ENCODE measurements around the gene FNDC11. TPM values are rescaled to one million over a fixed set of nuclear protein-coding genes. Genes with fewer than 3 reads are reported as not detected.

FNDC11 gene
- total RNA-seq, 2 donors from 2014 or later = 1.8 to 12.1 TPM

DNA sequence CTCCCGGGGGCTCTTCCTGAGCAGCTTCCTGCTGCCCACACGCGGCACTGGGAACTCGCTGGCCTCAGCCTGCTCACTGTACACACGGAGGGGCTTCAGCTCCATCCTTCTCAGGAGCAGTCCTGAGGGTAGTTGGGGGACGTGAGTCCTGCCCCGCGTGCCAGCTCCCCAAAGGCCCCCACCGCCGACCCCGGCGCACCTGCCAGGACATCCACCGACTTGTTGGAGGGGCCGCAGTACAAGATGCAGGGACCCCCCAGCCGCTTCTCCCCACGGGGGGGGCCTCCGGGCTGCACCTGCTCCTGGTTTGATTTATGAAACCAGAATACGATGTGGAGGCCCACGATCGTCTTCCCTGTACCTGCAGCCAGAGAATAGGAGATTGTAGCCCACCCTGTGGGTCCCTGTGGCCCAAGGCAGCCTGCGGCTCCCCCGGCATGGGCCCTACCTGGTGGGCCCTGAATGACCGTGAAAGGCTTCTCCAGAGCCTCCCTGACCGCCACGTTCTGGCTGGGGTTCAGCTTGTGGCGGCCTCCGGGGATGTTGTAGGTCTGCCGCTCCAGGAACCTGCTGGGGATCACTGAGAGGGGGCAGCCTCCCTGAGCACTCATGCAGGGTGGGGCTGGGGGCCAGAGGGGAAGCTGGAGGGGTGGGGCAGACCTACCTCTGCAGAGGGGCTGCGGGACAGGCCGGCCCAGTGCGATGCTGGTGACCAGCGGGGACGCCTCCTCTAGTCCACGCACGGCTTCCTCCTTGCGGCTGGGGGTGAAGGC is 7.9 kb downstream of the FNDC11 start:
- Histone ChIP-seq H3K4me1 (replicated peaks) (no peaks in the 10 kb centered on the region), H3K36me3 (peaks cover 4 to 5% of the 10 kb centered on the region in 2 donors), H3K9me3 (no peaks in the 10 kb centered on the region), H3K27me3 (replicated peaks; ENCODE audit: insufficient read depth) (no peaks in the 10 kb centered on the region), H3K4me3 (no peak overlapping the region), H3K27ac (no peak overlapping the region)
- DNase-seq (ENCODE audit: low spot score) = no peak
- TF ChIP-seq, protein P1, sequence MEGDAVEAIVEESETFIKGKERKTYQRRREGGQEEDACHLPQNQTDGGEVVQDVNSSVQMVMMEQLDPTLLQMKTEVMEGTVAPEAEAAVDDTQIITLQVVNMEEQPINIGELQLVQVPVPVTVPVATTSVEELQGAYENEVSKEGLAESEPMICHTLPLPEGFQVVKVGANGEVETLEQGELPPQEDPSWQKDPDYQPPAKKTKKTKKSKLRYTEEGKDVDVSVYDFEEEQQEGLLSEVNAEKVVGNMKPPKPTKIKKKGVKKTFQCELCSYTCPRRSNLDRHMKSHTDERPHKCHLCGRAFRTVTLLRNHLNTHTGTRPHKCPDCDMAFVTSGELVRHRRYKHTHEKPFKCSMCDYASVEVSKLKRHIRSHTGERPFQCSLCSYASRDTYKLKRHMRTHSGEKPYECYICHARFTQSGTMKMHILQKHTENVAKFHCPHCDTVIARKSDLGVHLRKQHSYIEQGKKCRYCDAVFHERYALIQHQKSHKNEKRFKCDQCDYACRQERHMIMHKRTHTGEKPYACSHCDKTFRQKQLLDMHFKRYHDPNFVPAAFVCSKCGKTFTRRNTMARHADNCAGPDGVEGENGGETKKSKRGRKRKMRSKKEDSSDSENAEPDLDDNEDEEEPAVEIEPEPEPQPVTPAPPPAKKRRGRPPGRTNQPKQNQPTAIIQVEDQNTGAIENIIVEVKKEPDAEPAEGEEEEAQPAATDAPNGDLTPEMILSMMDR (IDR thresholded peaks at IDR 0.05) = no peak
- no peak for TF ChIP-seq POLR2A (IDR thresholded peaks at IDR 0.05)
- no peak for TF ChIP-seq POLR2AphosphoS5 (IDR thresholded peaks at IDR 0.05)
- WGBS = 92% methylated on average over 32 of the region's 36 CpGs
- intact Hi-C loops (cut with DNase I) = no loop called here

DNA sequence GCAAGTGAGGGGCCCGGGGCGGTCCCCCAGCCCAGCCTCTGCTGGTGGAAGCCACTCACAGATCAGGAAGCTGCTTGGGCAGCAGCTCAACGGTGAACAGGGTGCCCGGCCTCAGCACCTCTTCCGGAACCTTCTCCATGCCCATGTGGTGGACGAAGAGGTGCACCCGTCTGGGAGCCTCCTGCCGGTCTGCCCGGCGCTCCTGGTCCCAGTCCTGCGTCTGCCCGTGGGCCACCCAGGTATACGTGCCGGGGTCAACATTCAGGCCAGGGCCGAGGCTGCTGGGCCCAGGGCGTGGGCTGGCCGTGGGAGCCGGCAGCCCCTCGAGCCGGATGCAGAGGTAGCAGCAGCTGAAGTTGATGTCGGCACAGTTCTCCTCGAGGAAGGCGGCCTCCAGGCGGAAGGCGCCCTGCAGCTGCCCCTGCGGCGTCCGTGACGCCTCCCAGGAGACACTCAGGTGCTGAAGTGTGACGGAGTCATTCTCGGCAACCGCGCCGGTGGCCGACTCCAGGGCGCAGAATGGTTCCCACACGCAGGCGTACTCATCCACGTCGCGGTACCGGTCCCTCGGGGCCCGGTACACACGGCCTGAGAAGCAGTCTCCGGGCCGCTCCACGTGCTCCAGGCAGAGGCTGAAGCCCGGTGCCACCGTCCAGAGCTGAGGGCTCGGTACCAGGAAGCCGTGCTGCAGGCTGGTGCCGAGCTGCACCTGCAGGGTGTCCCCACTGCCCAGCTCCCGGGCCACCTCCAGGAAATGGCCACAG is 8.7 kb downstream of the FNDC11 start:
- Histone ChIP-seq H3K27ac (no peak overlapping the region), H3K4me3 (no peak overlapping the region), H3K27me3 (replicated peaks; ENCODE audit: insufficient read depth) (no peaks in the 10 kb centered on the region), H3K36me3 (peaks cover 4 to 5% of the 10 kb centered on the region in 2 donors), H3K9me3 (no peaks in the 10 kb centered on the region), H3K4me1 (replicated peaks) (no peaks in the 10 kb centered on the region)
- intact Hi-C loops (cut with DNase I) = no loop called here
- no peak for TF ChIP-seq POLR2A (IDR thresholded peaks at IDR 0.05)
- DNase-seq (ENCODE audit: low spot score) = no peak
- WGBS = 95% methylated on average over 50 of the region's 54 CpGs

DNA sequence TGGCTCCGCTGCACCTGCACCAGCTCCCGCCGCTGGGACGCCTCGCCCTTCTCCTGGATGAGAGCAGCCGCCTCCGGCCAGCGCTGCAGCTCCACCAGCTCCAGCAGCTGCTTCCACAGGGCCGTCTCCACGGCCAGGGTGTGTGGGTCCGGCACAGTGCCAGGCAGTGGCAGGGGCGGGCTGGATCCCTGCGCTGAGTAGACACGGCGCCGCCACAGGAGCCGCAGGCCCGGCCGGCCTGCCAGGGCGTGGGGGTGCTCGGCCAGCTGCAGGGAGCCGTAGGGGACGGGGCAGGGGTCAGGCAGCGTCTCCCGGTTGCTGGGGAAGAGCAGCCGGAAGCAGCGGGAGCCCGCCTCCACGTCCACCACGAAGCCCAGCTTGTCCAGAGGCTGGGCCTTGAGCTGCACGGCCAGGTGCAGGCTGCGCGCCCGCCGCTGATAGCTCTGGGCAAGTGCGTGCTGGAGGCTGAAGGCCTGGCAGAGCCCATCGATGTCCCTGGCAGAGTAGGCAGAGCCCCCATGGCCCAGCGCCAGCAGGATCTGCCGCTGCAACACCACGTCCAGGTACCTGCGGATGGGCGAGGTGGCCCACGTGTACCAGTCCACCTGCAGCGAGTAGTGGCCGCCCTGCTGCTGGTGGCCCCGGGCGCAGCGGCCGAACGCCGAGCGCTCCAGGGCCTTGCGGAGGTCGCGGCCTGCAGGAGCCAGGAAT is 9.4 kb downstream of the FNDC11 start:
- no peaks in the 10 kb centered on the region for H3K9me3 ChIP-seq
- H3K4me3 ChIP-seq = no peak overlapping the region
- peaks cover 4 to 5% of the 10 kb centered on the region in 2 donors for H3K36me3 ChIP-seq
- DNase-seq (ENCODE audit: low spot score) = no peak
- H3K4me1 ChIP-seq (replicated peaks) = no peaks in the 10 kb centered on the region
- intact Hi-C loops (cut with DNase I) = no loop called here
- H3K27ac ChIP-seq = no peak overlapping the region
- TF ChIP-seq, protein P1 (IDR thresholded peaks at IDR 0.05) = no peak
- TF ChIP-seq POLR2A (IDR thresholded peaks at IDR 0.05) = no peak
- no peak for TF ChIP-seq POLR2AphosphoS5 (IDR thresholded peaks at IDR 0.05)
- 92% methylated on average over 39 of the region's 55 CpGs for WGBS
- no peaks in the 10 kb centered on the region for H3K27me3 ChIP-seq (replicated peaks; ENCODE audit: insufficient read depth)

DNA sequence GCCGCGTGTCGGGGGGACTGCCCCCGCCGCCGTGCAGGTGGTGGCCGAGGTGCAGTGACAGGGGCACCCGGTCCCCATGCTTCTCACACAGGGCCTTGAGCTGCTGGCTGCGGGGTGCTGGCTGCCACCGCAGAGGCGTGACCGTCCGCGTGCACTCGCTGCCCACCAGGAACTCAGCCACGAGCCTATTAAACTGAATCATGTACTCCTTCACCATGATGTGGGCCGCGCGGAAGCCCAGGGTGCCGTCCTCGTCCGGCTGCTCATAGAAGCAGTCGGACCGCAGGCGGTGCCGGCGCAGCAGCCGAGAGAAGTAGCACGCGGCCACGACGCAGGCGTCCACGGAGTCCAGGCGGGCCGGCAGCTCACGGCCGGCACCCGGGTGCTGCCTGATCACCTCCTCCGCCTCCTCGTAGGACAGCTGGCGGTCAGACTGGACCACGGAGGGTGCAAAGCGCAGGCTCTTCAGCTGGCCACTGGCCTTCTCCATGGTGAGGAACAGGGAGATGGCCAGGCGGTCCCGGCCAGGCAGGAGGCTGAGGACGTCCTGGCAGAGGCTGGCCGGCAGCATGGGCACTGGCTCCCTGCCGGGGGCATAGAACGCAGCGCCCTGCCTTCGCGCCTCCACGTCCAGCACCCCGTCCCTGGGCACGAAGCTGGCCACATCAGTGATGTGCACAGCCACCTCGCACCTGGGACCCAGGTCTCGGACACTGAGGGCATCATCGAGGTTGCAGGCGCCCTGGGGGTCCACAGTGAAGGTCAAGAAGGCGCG is 10.3 kb downstream of the FNDC11 start:
- WGBS = 93% methylated on average over 62 of the region's 62 CpGs
- H3K27ac ChIP-seq = no peak overlapping the region
- H3K36me3 ChIP-seq = peaks cover 4 to 5% of the 10 kb centered on the region in 2 donors
- H3K4me1 ChIP-seq (replicated peaks) = no peaks in the 10 kb centered on the region
- TF ChIP-seq POLR2A (IDR thresholded peaks at IDR 0.05) = no peak
- TF ChIP-seq, protein P1 (IDR thresholded peaks at IDR 0.05) = no peak
- TF ChIP-seq POLR2AphosphoS5 (IDR thresholded peaks at IDR 0.05) = no peak
- no peak overlapping the region for H3K4me3 ChIP-seq
- no peaks in the 10 kb centered on the region for H3K27me3 ChIP-seq (replicated peaks; ENCODE audit: insufficient read depth)
- H3K9me3 ChIP-seq = no peaks in the 10 kb centered on the region
- intact Hi-C loops (cut with DNase I) = no loop called here
- DNase-seq (ENCODE audit: low spot score) = no peak

Measured in prostate gland (tissue), 2 donors.